ENCODE data around the gene EIF4E.
"Not testable (repeated sequence)": the region's sequence is repeated elsewhere in the genome, so short reads cannot be mapped to it uniquely, and the experiment has no call there.

Gene EIF4E

GRCh38 chr4:98848448-98848847 lies 80.5 kb downstream of the EIF4E start:
- DNase-seq (ENCODE audit: low read depth): no peak
- no peak overlapping the region for H3K4me3 ChIP-seq (ENCODE audit: low read length)
- TF ChIP-seq, protein P1, sequence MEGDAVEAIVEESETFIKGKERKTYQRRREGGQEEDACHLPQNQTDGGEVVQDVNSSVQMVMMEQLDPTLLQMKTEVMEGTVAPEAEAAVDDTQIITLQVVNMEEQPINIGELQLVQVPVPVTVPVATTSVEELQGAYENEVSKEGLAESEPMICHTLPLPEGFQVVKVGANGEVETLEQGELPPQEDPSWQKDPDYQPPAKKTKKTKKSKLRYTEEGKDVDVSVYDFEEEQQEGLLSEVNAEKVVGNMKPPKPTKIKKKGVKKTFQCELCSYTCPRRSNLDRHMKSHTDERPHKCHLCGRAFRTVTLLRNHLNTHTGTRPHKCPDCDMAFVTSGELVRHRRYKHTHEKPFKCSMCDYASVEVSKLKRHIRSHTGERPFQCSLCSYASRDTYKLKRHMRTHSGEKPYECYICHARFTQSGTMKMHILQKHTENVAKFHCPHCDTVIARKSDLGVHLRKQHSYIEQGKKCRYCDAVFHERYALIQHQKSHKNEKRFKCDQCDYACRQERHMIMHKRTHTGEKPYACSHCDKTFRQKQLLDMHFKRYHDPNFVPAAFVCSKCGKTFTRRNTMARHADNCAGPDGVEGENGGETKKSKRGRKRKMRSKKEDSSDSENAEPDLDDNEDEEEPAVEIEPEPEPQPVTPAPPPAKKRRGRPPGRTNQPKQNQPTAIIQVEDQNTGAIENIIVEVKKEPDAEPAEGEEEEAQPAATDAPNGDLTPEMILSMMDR (conservative IDR thresholded peaks at IDR 0.05; ENCODE audit: low read length): no peak

GRCh38 chr4:98845960-98846359 lies 83.0 kb downstream of the EIF4E start:
- TF ChIP-seq, protein P1 (conservative IDR thresholded peaks at IDR 0.05; ENCODE audit: low read length): no peak
- DNase-seq (ENCODE audit: low read depth): no peak
- no peak overlapping the region for H3K4me3 ChIP-seq (ENCODE audit: low read length)

GRCh38 chr4:98842917-98843316 lies 86.0 kb downstream of the EIF4E start:
- DNase-seq (ENCODE audit: low read depth); H3K4me3 ChIP-seq (ENCODE audit: low read length): not testable (repeated sequence)

GRCh38 chr4:98838977-98839618 lies 89.8 kb downstream of the EIF4E start:
- DNase-seq (ENCODE audit: low read depth): peak; percentile 18
- TF ChIP-seq, protein P1 (conservative IDR thresholded peaks at IDR 0.05; ENCODE audit: low read length): no peak
- H3K4me3 ChIP-seq (ENCODE audit: low read length): no peak overlapping the region

- DNase-seq (ENCODE audit: low read depth): no peak
- H3K4me3 ChIP-seq (ENCODE audit: low read length): no peak overlapping the region
- TF ChIP-seq, protein P1 (conservative IDR thresholded peaks at IDR 0.05; ENCODE audit: low read length): no peak
Observed at GRCh38 chr4:98838531-98838930, 90.4 kb downstream of the EIF4E start.

DNA sequence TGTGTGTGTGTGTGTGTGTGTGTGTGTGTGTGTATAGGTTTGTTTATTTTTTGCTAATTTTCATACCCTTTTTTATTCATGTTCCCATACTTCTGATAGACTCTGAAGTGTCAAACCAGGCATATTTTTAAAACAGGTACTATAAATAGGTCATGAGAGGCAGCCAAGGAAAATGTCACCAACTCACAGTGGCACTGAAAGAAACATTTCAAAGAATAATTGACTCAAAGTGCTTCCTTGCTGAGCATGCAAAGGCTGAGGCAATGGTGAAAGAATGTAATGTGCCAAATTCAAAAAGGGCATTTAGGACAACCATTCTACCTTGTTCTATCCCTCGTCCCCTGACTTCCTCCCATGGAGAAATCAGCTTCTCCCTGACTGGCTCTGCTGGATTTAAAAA lies 95.5 kb downstream of the EIF4E start:
- no peak overlapping the region for H3K4me3 ChIP-seq (ENCODE audit: low read length)
- no peak for DNase-seq (ENCODE audit: low read depth)
- TF ChIP-seq, protein P1 (conservative IDR thresholded peaks at IDR 0.05; ENCODE audit: low read length): no peak

DNA sequence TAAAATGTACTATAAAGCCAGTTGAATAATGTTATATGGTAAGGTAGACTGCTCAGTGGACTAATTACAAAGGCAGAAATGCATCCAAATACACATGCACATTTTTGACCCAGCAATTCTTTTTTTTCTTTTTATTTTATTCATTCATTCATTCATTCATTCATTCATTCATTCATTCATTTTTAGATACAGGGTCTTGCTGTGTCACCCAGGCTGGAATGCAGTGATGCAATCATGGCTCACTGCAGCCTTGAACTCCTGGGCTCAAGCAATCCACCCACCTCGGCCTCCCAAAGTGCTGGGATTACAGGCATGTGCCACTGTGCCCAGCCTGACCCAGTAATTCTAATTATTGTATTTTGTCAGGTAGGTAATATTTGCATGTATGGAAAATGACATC lies 97.9 kb downstream of the EIF4E start:
- DNase-seq (ENCODE audit: low read depth); H3K4me3 ChIP-seq (ENCODE audit: low read length): not testable (repeated sequence)

All from AG10803 (cell line).